H1 (cell line): Measurements from ENCODE around the gene GNAL. TPM values are rescaled to one million over a fixed set of nuclear protein-coding genes. Genes with fewer than 3 reads are reported as not detected.

Experiments
- CTCF ChIA-PET: fragments of 300-600 bp; sonication (Branson Sonifier 250); formaldehyde crosslinking; loops from one replicate; lab custom pipeline; 2021; ENCODE audit not compliant: partially characterized antibody; lab: Charles Lee
- POLR2A ChIA-PET: fragments of 300-600 bp; sonication (Branson Sonifier 250); formaldehyde crosslinking; loops from one replicate; lab custom pipeline; 2021; ENCODE audit warnings: inconsistent platforms; ENCODE audit not compliant: partially characterized antibody; lab: Charles Lee
- DNase-seq, 2 experiments: peaks; one replicate each; pipeline versions ENCODE4 v3.0.0 to v3.0.0-alpha.2; 2010 to 2022; ENCODE audit warnings: low spot score in 2 of 2, low read depth in 1 of 2, mixed read lengths in 1 of 2
- FAIRE-seq: peaks from 2 replicates; lab custom pipeline; 2011; peaks lifted over from hg19 to GRCh38; lab: Jason Lieb, UNC
- H2AFZ ChIP-seq: 2 replicates; pipeline ENCODE4 v1.8.1; 2012; ENCODE audit warnings: low read length, inconsistent platforms
- H2AK5ac ChIP-seq: 2 replicates; pipeline ENCODE4 v1.6.1; 2013; ENCODE audit warnings: low read depth, low read length
- H2BK120ac ChIP-seq: replicated peaks from 2 replicates; pipeline ENCODE3; 2013; ENCODE audit warnings: low read depth, low read length, inconsistent platforms
- H2BK12ac ChIP-seq: 2 replicates; pipeline ENCODE4 v1.6.1; 2013; ENCODE audit warnings: low read depth, low read length
- H2BK15ac ChIP-seq: 2 replicates; pipeline ENCODE4 v1.6.1; 2013; ENCODE audit warnings: low read length
- H2BK20ac ChIP-seq: 2 replicates; pipeline ENCODE4 v1.6.1; 2013; ENCODE audit warnings: low read length
- H2BK5ac ChIP-seq: 2 replicates; pipeline ENCODE4 v1.6.1; 2013; ENCODE audit warnings: low read depth, low read length
- H3K14ac ChIP-seq: 2 replicates; pipeline ENCODE4 v1.6.1; 2013; ENCODE audit warnings: inconsistent platforms; ENCODE audit not compliant: insufficient read length
- H3K18ac ChIP-seq: 2 replicates; pipeline ENCODE4 v1.6.1; 2013; ENCODE audit warnings: low read length; ENCODE audit errors: extremely low read depth
- H3K23ac ChIP-seq: 2 replicates; pipeline ENCODE4 v1.6.1; 2013; ENCODE audit warnings: inconsistent platforms; ENCODE audit not compliant: insufficient read length
- H3K23me2 ChIP-seq: 2 replicates; pipeline ENCODE4 v1.6.1; 2013; ENCODE audit warnings: low read depth, low read length
- H3K27ac ChIP-seq: 2 replicates; pipeline ENCODE4 v1.6.1; 2011; ENCODE audit warnings: low read depth, low read length, inconsistent platforms
- H3K27me3 ChIP-seq, 4 experiments: replicated peaks in 1 of 4; 1 replicate in 1 of 4; 2 replicates in 3 of 4; pipeline versions ENCODE4 v1.6.1 to v1.8.1; 2011 to 2013; ENCODE audit warnings: low read length in 3 of 4, mild to moderate bottlenecking in 3 of 4, inconsistent platforms in 2 of 4, mixed read lengths in 2 of 4, moderate library complexity in 1 of 4; ENCODE audit not compliant: control insufficient read depth in 3 of 4, insufficient read depth in 3 of 4; ENCODE audit errors: extremely low read depth in 1 of 4
- H3K36me3 ChIP-seq, 4 experiments: 2 replicates each; pipeline versions ENCODE4 v1.6.1 to v1.8.1; 2011 to 2013; ENCODE audit warnings: mild to moderate bottlenecking in 4 of 4, low read length in 3 of 4, moderate library complexity in 2 of 4, control low read depth in 1 of 4, inconsistent platforms in 1 of 4; ENCODE audit not compliant: insufficient read depth in 4 of 4, control insufficient read depth in 2 of 4
- H3K4ac ChIP-seq: replicated peaks from 2 replicates; pipeline ENCODE3; 2013; ENCODE audit warnings: low read length, low read depth, mixed read lengths, inconsistent platforms; ENCODE audit not compliant: insufficient read length
- H3K4me1 ChIP-seq, 4 experiments: replicated peaks in 1 of 4; 1 replicate in 1 of 4; 2 replicates in 3 of 4; pipeline versions ENCODE4 v1.6.1 to v1.8.1; 2011 to 2013; ENCODE audit warnings: low read length in 3 of 4, inconsistent platforms in 2 of 4, mixed read lengths in 1 of 4; ENCODE audit not compliant: insufficient read depth in 4 of 4, control insufficient read depth in 3 of 4
- H3K4me2 ChIP-seq, 2 experiments: 2 replicates each; pipeline versions ENCODE4 v1.6.1 to v1.8.1; 2011 to 2013; ENCODE audit warnings: low read depth in 2 of 2, low read length in 2 of 2, control low read depth in 1 of 2, inconsistent platforms in 1 of 2, mild to moderate bottlenecking in 1 of 2; ENCODE audit not compliant: insufficient read depth in 1 of 2
- H3K4me3 ChIP-seq, 4 experiments: fragments of 200-600, 300-600 bp in 1 of 4; sonication (generic), shearing (Covaris generic), sonication (Bioruptor Twin) in 1 of 4; 2 replicates each; pipeline versions ENCODE4 v1.5.1 to v1.8.1; 2011 to 2016; ENCODE audit warnings: low read length in 4 of 4, low read depth in 3 of 4, control low read depth in 2 of 4, inconsistent platforms in 2 of 4, mild to moderate bottlenecking in 2 of 4, mixed read lengths in 1 of 4, moderate library complexity in 1 of 4; ENCODE audit not compliant: insufficient read depth in 2 of 4; ENCODE audit errors: extremely low read depth in 1 of 4
- H3K56ac ChIP-seq: replicated peaks from 2 replicates; pipeline ENCODE3; 2013; ENCODE audit warnings: low read depth, mild to moderate bottlenecking, mixed read lengths, low read length, inconsistent platforms; ENCODE audit not compliant: insufficient read length
- H3K79me1 ChIP-seq: 2 replicates; pipeline ENCODE4 v1.6.1; 2013; ENCODE audit warnings: low read depth, low read length, control low read depth
- H3K79me2 ChIP-seq, 2 experiments: 2 replicates each; pipeline versions ENCODE4 v1.6.1 to v1.8.1; 2012 to 2013; ENCODE audit warnings: low read length in 2 of 2, mild to moderate bottlenecking in 2 of 2, inconsistent platforms in 1 of 2; ENCODE audit not compliant: insufficient read depth in 2 of 2, control insufficient read depth in 1 of 2
- H3K9ac ChIP-seq, 4 experiments: replicated peaks in 1 of 4; 1 replicate in 1 of 4; 2 replicates in 3 of 4; pipeline versions ENCODE4 v1.6.1 to v1.8.1; 2011 to 2013; ENCODE audit warnings: low read depth in 3 of 4, low read length in 3 of 4, control low read depth in 2 of 4, mild to moderate bottlenecking in 2 of 4, moderate library complexity in 2 of 4, inconsistent platforms in 1 of 4; ENCODE audit errors: extremely low read depth in 1 of 4
- H3K9me3 ChIP-seq, 2 experiments: 2 replicates each; pipeline versions ENCODE4 v1.6.1 to v1.8.1; 2012 to 2013; ENCODE audit warnings: mild to moderate bottlenecking in 2 of 2, moderate library complexity in 2 of 2, control low read depth in 1 of 2, inconsistent platforms in 1 of 2, low read depth in 1 of 2, low read length in 1 of 2, mixed read lengths in 1 of 2; ENCODE audit not compliant: insufficient read depth in 2 of 2
- H4K20me1 ChIP-seq, 2 experiments: replicated peaks in 1 of 2; 2 replicates each; pipeline versions ENCODE3 to v1.8.1; 2011 to 2013; ENCODE audit warnings: inconsistent platforms in 2 of 2, low read length in 2 of 2, mild to moderate bottlenecking in 1 of 2; ENCODE audit not compliant: insufficient read depth in 2 of 2, control insufficient read depth in 1 of 2
- H4K5ac ChIP-seq: 2 replicates; pipeline ENCODE4 v1.6.1; 2013; ENCODE audit warnings: low read length, low read depth, mixed read lengths, inconsistent platforms; ENCODE audit not compliant: insufficient read length
- H4K8ac ChIP-seq: 2 replicates; pipeline ENCODE4 v1.8.0; 2013; ENCODE audit warnings: mild to moderate bottlenecking, moderate library complexity, low read length, inconsistent platforms; ENCODE audit not compliant: insufficient read depth; ENCODE audit errors: extremely low read depth
- H4K91ac ChIP-seq: replicated peaks from 2 replicates; pipeline ENCODE3; 2013; ENCODE audit warnings: low read length, mixed read lengths, inconsistent platforms; ENCODE audit not compliant: insufficient read length
- TBP ChIP-seq: IDR thresholded peaks from 2 replicates; pipeline ENCODE4 v1.6.1; 2011; ENCODE audit warnings: low read depth, low read length, improper control_type of control experiment
- TEAD4 ChIP-seq: IDR thresholded peaks from 2 replicates; pipeline ENCODE4 v1.6.1; 2012; ENCODE audit warnings: low read depth, low read length, inconsistent platforms, mixed read lengths
- WGBS, 2 experiments: shearing (Covaris generic) in 1 of 2; methylation state at CpG; one replicate each; pipeline versions ENCODE4 v1.1.6 to v1.1.7; 2013 to 2015; ENCODE audit warnings: low lambda C conversion rate in 2 of 2, mixed read lengths in 2 of 2, inconsistent platforms in 1 of 2, low coverage in 1 of 2, missing lambda C conversion rate in 1 of 2; ENCODE audit not compliant: insufficient replicate concordance in 2 of 2, insufficient coverage in 1 of 2, insufficient read length in 1 of 2; ENCODE audit errors: extremely low coverage in 1 of 2, missing lambda C conversion rate in 1 of 2; 5-methylcytosine and 5-hydroxymethylcytosine counted together
- polyA plus RNA-seq, 7 experiments: library from polyadenylated mRNA; depleted of rRNA in 3 of 7; stranded (reverse) in 5 of 7; unstranded in 2 of 7; fragments of >200 nt in 5 of 7; fragments of 200-250 nt in 2 of 7; gene quantifications; 1 replicate in 5 of 7; 2 replicates in 1 of 7; 4 replicates in 1 of 7; pipeline versions ENCODE4 v1.2.1 to v1.2.3, GENCODE V29; 2011 to 2013; ENCODE audit warnings: missing spikeins in 2 of 7, mixed read lengths in 2 of 7
- total RNA-seq: library from RNA; stranded (reverse); fragmentation: NEBNext Ultra II Directional; extraction: Animal tissue kit (Norgen Biotek cat#: 25700); gene quantifications from 2 replicates; pipeline ENCODE4 v1.2.1, GENCODE V29; 2021

Gene GNAL
- total and polyA plus RNA-seq, 2 of the 8 experiments (the other 6 are each of a cell fraction or from before 2014, with no cell fraction given): 13.2 to 18.3 TPM

DNA sequence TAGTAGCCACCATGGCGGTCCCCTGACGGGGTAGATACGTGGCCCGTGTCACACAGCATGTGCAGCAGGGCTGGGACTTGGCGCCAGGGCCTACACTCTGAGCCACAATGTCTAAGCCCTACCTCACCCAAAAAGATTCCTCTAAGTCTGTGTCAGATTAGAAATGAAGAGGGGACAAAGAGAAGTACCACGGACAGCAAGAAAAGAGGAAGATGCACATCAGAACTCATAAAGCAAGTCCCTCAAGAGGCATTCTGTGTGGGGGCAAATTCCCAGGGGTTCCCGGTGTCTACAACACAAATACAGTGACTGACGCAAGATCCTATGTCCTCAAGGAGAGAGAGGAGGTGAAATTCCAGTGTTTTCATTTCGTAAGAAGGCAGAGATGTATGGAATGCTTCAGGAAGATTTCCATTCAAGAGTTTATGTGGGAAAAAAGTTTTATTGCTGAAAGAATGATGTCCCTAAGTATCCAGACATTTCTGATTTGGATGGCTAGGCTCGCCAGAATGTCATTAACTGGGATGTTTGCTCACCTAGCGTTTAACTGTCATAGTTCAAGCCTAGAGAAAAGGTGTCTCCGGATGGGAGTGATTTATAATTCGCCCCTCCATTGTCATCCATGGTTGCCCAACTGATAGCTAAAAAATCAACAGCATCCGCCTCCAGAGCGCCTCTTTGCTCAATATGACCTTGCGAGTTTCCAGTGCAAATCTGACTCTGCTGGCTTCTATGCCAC, 86.5 kb downstream of the GNAL start:
- Histone ChIP-seq H3K79me2 (no peaks in the 10 kb centered on the region), H2BK12ac (no peak overlapping the region), H2BK20ac (no peak overlapping the region), H3K23ac (no peak overlapping the region), H3K9ac (no peak overlapping the region), H4K5ac (no peak overlapping the region), H3K18ac (no peak overlapping the region), H4K91ac (no peak overlapping the region), H3K4me3 (no peak overlapping the region), H3K9me3 (no peaks in the 10 kb centered on the region), H3K56ac (no peak overlapping the region), H3K4ac (no peak overlapping the region), H2AFZ (no peak overlapping the region), H4K20me1 (no peaks in the 10 kb centered on the region), H4K8ac (no peak overlapping the region), H2BK15ac (no peak overlapping the region), H3K27ac (no peak overlapping the region), H3K4me1 (no peaks in the 10 kb centered on the region), H3K79me1 (no peaks in the 10 kb centered on the region), H3K36me3 (no peaks in the 10 kb centered on the region; a peak in 1 of 8 replicates), H2AK5ac (no peak overlapping the region), H3K4me2 (no peak overlapping the region), H3K14ac (no peak overlapping the region), H2BK5ac (no peak overlapping the region), H3K27me3 (no peaks in the 10 kb centered on the region; a peak in 2 of 7 replicates), H2BK120ac (no peak overlapping the region), H3K23me2 (no peaks in the 10 kb centered on the region)
- WGBS, 2 experiments: 94% methylated on average over 16 of the region's 16 CpGs; no CpG with 5 or more reads in 1 of the 2 experiments
- FAIRE-seq: no peak
- POLR2A ChIA-PET: no interaction called here
- DNase-seq: no peak
- CTCF ChIA-PET: interaction anchor here (0.6 to 1.2 kb wide), 2 partner anchors 16 to 47 kb away, joined by 3 to 4 read pairs; no protein-coding TSS in a partner anchor
- TF ChIP-seq TBP: no peak
- no peak for TF ChIP-seq TEAD4
